ENCODE data around the gene FCER2.

DNA sequence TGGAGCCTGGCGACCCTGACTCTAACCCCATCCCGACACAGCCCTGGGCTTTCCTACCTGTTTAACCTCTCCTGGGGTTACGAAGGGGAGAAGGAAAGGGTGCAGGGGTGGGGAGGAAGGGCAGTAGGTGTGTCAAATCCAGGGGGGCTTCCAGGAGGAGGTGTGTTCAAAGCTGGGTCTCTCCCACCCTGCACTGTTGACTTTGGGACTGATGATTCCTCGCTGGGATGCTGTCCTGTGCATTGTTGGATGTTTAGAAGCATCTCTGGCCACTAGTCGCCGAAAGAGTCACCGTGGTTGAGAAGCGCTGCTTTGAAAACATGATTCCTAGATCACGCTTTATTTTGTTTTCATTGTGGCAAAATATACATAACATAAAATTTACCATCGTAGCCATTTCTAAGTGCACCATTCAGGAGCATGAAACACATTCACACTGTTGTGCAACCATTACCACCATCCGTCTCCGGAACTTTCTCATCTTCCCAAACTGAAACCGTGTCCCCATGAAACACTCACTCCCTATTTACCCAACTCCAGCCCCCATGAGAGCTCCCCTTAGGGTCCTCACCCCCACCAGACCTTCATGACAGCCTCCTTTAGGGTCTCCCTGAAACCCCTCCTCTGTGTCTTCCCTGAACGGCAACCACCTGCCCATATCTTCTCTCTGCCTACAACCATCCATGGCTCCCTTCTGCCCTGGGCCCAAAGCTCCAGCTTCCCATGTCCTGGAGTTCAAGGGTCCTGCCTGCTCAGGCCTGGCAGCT, 4.4 kb upstream of the FCER2 start:
- TF ChIP-seq POLR2AphosphoS5 (IDR thresholded peaks at IDR 0.05; ENCODE audit: low read depth, low read length): no peak
- TF ChIP-seq TAF1 (IDR thresholded peaks at IDR 0.05; ENCODE audit: borderline replicate concordance, insufficient read depth, low read length): no peak
- TF ChIP-seq, protein P1, sequence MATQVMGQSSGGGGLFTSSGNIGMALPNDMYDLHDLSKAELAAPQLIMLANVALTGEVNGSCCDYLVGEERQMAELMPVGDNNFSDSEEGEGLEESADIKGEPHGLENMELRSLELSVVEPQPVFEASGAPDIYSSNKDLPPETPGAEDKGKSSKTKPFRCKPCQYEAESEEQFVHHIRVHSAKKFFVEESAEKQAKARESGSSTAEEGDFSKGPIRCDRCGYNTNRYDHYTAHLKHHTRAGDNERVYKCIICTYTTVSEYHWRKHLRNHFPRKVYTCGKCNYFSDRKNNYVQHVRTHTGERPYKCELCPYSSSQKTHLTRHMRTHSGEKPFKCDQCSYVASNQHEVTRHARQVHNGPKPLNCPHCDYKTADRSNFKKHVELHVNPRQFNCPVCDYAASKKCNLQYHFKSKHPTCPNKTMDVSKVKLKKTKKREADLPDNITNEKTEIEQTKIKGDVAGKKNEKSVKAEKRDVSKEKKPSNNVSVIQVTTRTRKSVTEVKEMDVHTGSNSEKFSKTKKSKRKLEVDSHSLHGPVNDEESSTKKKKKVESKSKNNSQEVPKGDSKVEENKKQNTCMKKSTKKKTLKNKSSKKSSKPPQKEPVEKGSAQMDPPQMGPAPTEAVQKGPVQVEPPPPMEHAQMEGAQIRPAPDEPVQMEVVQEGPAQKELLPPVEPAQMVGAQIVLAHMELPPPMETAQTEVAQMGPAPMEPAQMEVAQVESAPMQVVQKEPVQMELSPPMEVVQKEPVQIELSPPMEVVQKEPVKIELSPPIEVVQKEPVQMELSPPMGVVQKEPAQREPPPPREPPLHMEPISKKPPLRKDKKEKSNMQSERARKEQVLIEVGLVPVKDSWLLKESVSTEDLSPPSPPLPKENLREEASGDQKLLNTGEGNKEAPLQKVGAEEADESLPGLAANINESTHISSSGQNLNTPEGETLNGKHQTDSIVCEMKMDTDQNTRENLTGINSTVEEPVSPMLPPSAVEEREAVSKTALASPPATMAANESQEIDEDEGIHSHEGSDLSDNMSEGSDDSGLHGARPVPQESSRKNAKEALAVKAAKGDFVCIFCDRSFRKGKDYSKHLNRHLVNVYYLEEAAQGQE (IDR thresholded peaks at IDR 0.05; ENCODE audit: insufficient read depth in 1 of 2, low read depth in 2 of 2, low read length in 2 of 2): no peak

Measured in PFSK-1 (cell line).